Tibial nerve (tissue), 4 donors: ENCODE data around the gene SPG11.

Experiments
- CTCF ChIP-seq, 5 experiments: fragments of 200-600 bp in 3 of 5; fragments of 450-650 bp in 2 of 5; sonication (generic) in 3 of 5; IDR thresholded peaks; one replicate each; pipeline ENCODE4 v1.5.1; 2016 to 2019; ENCODE audit warnings: antibody characterized with exemption in 5 of 5, mild to moderate bottlenecking in 3 of 5, moderate library complexity in 2 of 5
- EP300 ChIP-seq, 2 donors: sonication (generic); formaldehyde crosslinking; IDR thresholded peaks; one replicate each; pipeline ENCODE4 v1.6.1; 2017; ENCODE audit warnings: antibody characterized with exemption in 2 of 2, mild to moderate bottlenecking in 1 of 2
- POLR2A ChIP-seq, 2 donors: fragments of 450-650 bp; IDR thresholded peaks; one replicate each; pipeline ENCODE4 v1.6.1; 2017; ENCODE audit warnings: antibody characterized with exemption in 2 of 2, mild to moderate bottlenecking in 2 of 2, moderate library complexity in 2 of 2

- TF ChIP-seq EP300 (IDR thresholded peaks at IDR 0.05) (no peak), POLR2A (IDR thresholded peaks at IDR 0.05) (no peak), CTCF (IDR thresholded peaks at IDR 0.05) (no peak)
Measured at GRCh38 chr15:44659056-44659455, 4.4 kb downstream of the SPG11 start.
